Measurements from ENCODE around the gene SORCS2.

- no peak for TF ChIP-seq POLR2A (IDR thresholded peaks at IDR 0.05)
- no peak for TF ChIP-seq CTCF (IDR thresholded peaks at IDR 0.05)
These were observed 248.9 kb downstream of the SORCS2 start for GRCh38 chr4:7441201-7441600.
